Measurements from ENCODE around the gene BSCL2. TPM values are rescaled to one million over a fixed set of nuclear protein-coding genes. Genes with fewer than 3 reads are reported as not detected.
A peak's percentile ranks its signal among the peaks of the same experiment; 100 is the strongest.

BSCL2 gene
- total and polyA plus RNA-seq, 2 donors (not counting 1 experiment from before 2014, with no cell fraction given) = 38.5 to 56.3 TPM

DNA sequence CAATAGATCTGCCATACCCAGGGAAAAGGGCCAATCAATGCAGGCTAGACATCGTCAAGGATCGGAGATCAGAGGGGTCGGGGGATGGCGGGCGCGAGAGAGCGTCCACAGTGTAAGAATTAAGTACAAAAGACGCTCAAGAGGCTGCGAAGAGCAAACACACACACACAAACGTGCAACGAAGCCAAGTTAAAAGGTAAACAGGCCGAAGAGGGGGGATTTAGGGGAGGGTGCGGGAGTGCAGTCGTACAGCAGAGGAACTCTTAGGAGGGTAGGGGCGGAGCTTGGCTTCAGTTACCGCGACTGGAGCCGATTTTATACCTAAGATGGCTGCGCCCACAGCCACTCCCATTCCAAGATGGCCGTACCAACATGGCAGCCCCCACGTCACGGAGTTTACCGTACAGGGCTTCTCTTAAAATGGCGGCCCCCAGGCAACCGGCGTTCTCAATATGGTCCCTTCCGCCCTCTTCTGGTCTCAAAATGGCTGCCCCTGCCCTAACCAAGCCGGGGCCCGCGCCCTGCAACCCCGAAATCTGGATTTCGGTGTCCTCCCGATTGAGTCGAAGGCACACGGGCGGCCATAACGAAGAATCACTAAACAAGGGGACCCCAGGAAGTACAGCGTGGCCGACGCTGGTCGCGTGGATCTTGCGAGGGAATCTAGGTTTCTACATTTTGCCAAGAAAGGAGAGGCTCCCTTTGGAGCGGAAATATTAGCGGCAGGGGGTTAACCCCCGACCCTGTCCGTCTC is 2.2 kb upstream of the BSCL2 start:
- H2AFZ ChIP-seq (ENCODE audit: insufficient read depth, low read depth, low read length, poor library complexity, severe bottlenecking) = peak overlapping the region; percentile 99
- peak overlapping the region; percentile 92 for H3K4me3 Mint-ChIP-seq

More for the DNA sequence above, 2.2 kb upstream of the BSCL2 start:
- peak overlapping the region; percentile 95 for H3K27ac Mint-ChIP-seq
- Histone ChIP-seq H3K4me2 (replicated peaks; ENCODE audit: low read depth, low read length, poor library complexity, severe bottlenecking) (peak overlapping the region; percentile 95), H4K20me1 (ENCODE audit: control insufficient read depth, insufficient read depth, low read length, poor library complexity, severe bottlenecking) (no peaks in the 10 kb centered on the region), H3K9ac (ENCODE audit: low read length) (peak overlapping the region; percentile 89), H3K4me3 (ENCODE audit: control extremely low read depth in 1 of 5, extremely low read depth in 1 of 5, insufficient read depth in 1 of 5, low read depth in 2 of 5, low read length in 4 of 5) (peak overlapping the region; percentile 66 to 91 (median 87)), H3K27me3 (replicated peaks in 1 of 4; ENCODE audit: control extremely low read depth in 1 of 4, control insufficient read depth in 3 of 4, insufficient read depth in 4 of 4, low read length in 3 of 4) (no peaks in the 10 kb centered on the region), H3K9me3 (ENCODE audit: control extremely low read depth in 1 of 3, control insufficient read depth in 2 of 3, insufficient read depth in 1 of 3, low read length in 2 of 3) (no peaks in the 10 kb centered on the region), H3K4me1 (ENCODE audit: control insufficient read depth in 2 of 2, insufficient read depth in 2 of 2, low read length in 2 of 2) (peaks cover 39 to 52% of the 10 kb centered on the region in 2 donors), H3K27ac (ENCODE audit: low read length in 2 of 2) (peak overlapping the region; percentile 90 to 93), H3K36me3 (replicated peaks in 1 of 2; ENCODE audit: control extremely low read depth in 1 of 2, control insufficient read depth in 1 of 2, extremely low read depth in 1 of 2, insufficient read depth in 2 of 2, low read length in 1 of 2) (peaks cover 0 to 33% of the 10 kb centered on the region in 2 experiments), H3K79me2 (ENCODE audit: control insufficient read depth, insufficient read depth, low read length) (peaks cover 25% of the 10 kb centered on the region)
- ChIA-PET POLR2A (interaction anchor here (0.6 to 6.5 kb wide), 22 partner anchors 18 to 172 kb away, joined by 3 to 66 read pairs (median 5); partner anchors contain the start of genes B3GAT3, C11orf98, CSKMT and EEF1G), CTCF (interaction anchor here (0.8 to 1.4 kb wide), 6 partner anchors 18 to 115 kb away, joined by 3 to 5 read pairs (median 3); partner anchors contain the start of genes C11orf98, CSKMT, HNRNPUL2 and UQCC3)
- no peaks in the 10 kb centered on the region for H3K27me3 Mint-ChIP-seq
- intact Hi-C loops (cut with micrococcal nuclease) = loop anchor here (1.0 to 5.0 kb wide), 11 partner anchors 18 to 148 kb away; partner anchors contain the start of genes EEF1G, GANAB, HNRNPUL2 and INTS5
- WGBS (ENCODE audit: insufficient coverage) = 2% methylated on average over 34 of the region's 47 CpGs
- TF ChIP-seq, protein P1, sequence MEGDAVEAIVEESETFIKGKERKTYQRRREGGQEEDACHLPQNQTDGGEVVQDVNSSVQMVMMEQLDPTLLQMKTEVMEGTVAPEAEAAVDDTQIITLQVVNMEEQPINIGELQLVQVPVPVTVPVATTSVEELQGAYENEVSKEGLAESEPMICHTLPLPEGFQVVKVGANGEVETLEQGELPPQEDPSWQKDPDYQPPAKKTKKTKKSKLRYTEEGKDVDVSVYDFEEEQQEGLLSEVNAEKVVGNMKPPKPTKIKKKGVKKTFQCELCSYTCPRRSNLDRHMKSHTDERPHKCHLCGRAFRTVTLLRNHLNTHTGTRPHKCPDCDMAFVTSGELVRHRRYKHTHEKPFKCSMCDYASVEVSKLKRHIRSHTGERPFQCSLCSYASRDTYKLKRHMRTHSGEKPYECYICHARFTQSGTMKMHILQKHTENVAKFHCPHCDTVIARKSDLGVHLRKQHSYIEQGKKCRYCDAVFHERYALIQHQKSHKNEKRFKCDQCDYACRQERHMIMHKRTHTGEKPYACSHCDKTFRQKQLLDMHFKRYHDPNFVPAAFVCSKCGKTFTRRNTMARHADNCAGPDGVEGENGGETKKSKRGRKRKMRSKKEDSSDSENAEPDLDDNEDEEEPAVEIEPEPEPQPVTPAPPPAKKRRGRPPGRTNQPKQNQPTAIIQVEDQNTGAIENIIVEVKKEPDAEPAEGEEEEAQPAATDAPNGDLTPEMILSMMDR (IDR thresholded peaks at IDR 0.05) = no peak
- TF ChIP-seq EZH2 (IDR thresholded peaks at IDR 0.05; ENCODE audit: borderline replicate concordance, insufficient read depth, low read depth, low read length, poor library complexity, severe bottlenecking) = no peak
- H3K4me1 Mint-ChIP-seq = peaks cover 65% of the 10 kb centered on the region
- DNase-seq (peak; percentile 99), ATAC-seq (ENCODE audit: low read depth) (peak; percentile 76)
- no peaks in the 10 kb centered on the region for H3K9me3 Mint-ChIP-seq (ENCODE audit: insufficient read depth)
